Activated CD8-positive, alpha-beta memory T cell treated with anti-CD3 and anti-CD28 coated beads, Interleukin-2, amount 50 U/mL, for 1 hour (primary cell): ENCODE data around the gene TMEM82.

Experiments
- DNase-seq: peaks from one replicate; pipeline ENCODE4 v3.0.0-alpha.2; 2020; ENCODE audit errors: extremely low read depth

The TMEM82 gene

GRCh38 chr1:15786581-15786980 lies 44.3 kb downstream of the TMEM82 start:
- no peak for DNase-seq

- DNase-seq = no peak
Observed at GRCh38 chr1:15788624-15789301, 46.5 kb downstream of the TMEM82 start.

- DNase-seq = no peak
Observed at GRCh38 chr1:15796086-15796462, 53.8 kb downstream of the TMEM82 start.
